HepG2 (cell line): Measurements from ENCODE around the gene HTRA2. TPM values are rescaled to one million over a fixed set of nuclear protein-coding genes. Genes with fewer than 3 reads are reported as not detected.

Source experiments
- ARID2 ChIP-seq: sonication (generic); formaldehyde crosslinking; IDR thresholded peaks from 2 replicates; pipeline ENCODE4 v1.8.1; 2022; ENCODE audit warnings: mild to moderate bottlenecking, missing genetic modification reagents, borderline replicate concordance
- HNF4G ChIP-seq, 2 experiments: sonication (generic) in 1 of 2; formaldehyde crosslinking in 1 of 2; IDR thresholded peaks; 2 replicates each; pipeline versions ENCODE4 v1.4.0 to v1.6.1; 2011 to 2020; ENCODE audit warnings: borderline replicate concordance in 2 of 2, low read depth in 2 of 2, mild to moderate bottlenecking in 2 of 2, low read length in 1 of 2, missing genetic modification reagents in 1 of 2, moderate library complexity in 1 of 2
- RFXAP ChIP-seq: sonication (generic); formaldehyde crosslinking; IDR thresholded peaks from 2 replicates; pipeline ENCODE4 v1.4.0; 2020; ENCODE audit warnings: missing genetic modification reagents, borderline replicate concordance
- SAFB2 ChIP-seq: sonication (generic); formaldehyde crosslinking; IDR thresholded peaks from 2 replicates; pipeline ENCODE4 v1.5.1; 2020; ENCODE audit warnings: missing genetic modification reagents, low read depth, mild to moderate bottlenecking, borderline replicate concordance
- SNAI1 ChIP-seq: sonication (generic); formaldehyde crosslinking; IDR thresholded peaks from 2 replicates; pipeline ENCODE4 v1.5.0; 2020; ENCODE audit warnings: mild to moderate bottlenecking, missing genetic modification reagents, borderline replicate concordance
- SRSF4 ChIP-seq: fragments of 200-400 bp; formaldehyde crosslinking; IDR thresholded peaks from one replicate; pipeline ENCODE4 v1.6.1; 2018; ENCODE audit warnings: mild to moderate bottlenecking, low read depth, low read length, moderate library complexity; ENCODE audit not compliant: poor library complexity, severe bottlenecking
- ZNF205 ChIP-seq: IDR thresholded peaks from 2 replicates; pipeline ENCODE4 v1.6.1; 2018; ENCODE audit warnings: missing biosample characterization, missing genetic modification reagents
- ZNF263 ChIP-seq: sonication (generic); formaldehyde crosslinking; IDR thresholded peaks from 2 replicates; pipeline ENCODE4 v1.4.0; 2020; ENCODE audit warnings: missing genetic modification reagents
- ZNF337 ChIP-seq: sonication (generic); formaldehyde crosslinking; IDR thresholded peaks from 2 replicates; pipeline ENCODE4 v1.5.1; 2020; ENCODE audit warnings: missing genetic modification reagents, low read depth, mild to moderate bottlenecking, borderline replicate concordance
- ZNF431 ChIP-seq: sonication (generic); formaldehyde crosslinking; IDR thresholded peaks from 2 replicates; pipeline ENCODE4 v1.9.0; 2022; ENCODE audit warnings: missing genetic modification reagents, low read depth, mild to moderate bottlenecking, borderline replicate concordance
- ZSCAN25 ChIP-seq: sonication (generic); formaldehyde crosslinking; IDR thresholded peaks from 2 replicates; pipeline ENCODE4 v1.8.0; 2022; ENCODE audit warnings: mild to moderate bottlenecking, missing genetic modification reagents
- polyA plus RNA-seq, 8 experiments: library from polyadenylated mRNA; depleted of rRNA in 3 of 8; stranded (reverse) in 7 of 8; unstranded in 1 of 8; fragments of >200 nt; fragmentation: Illumina TruSeq in 4 of 8; extraction: Trizol in 4 of 8; gene quantifications; 2 replicates each; pipeline versions ENCODE4 v1.2.1 to v1.2.3, GENCODE V29; 2011 to 2016; ENCODE audit warnings: low read depth in 4 of 8, missing spikeins in 1 of 8, mixed read lengths in 1 of 8; ENCODE audit not compliant: insufficient read depth in 1 of 8
- total RNA-seq, 5 experiments: library from RNA; depleted of rRNA; stranded (reverse); fragments of >200 nt; fragmentation: Illumina TruSeq; extraction: Trizol; gene quantifications; 2 replicates each; pipeline ENCODE4 v1.2.3, GENCODE V29; 2016; ENCODE audit warnings: low read depth in 1 of 5
- TF ChIP-seq, protein P1 (sequence below): sonication (generic); formaldehyde crosslinking; IDR thresholded peaks from 2 replicates; pipeline ENCODE4 v1.4.0; 2020; ENCODE audit warnings: mild to moderate bottlenecking, missing genetic modification reagents
- TF ChIP-seq, protein P2 (sequence below): sonication (generic); formaldehyde crosslinking; conservative IDR thresholded peaks from 2 replicates; pipeline ENCODE4 v1.8.1; 2023; ENCODE audit warnings: missing genetic modification reagents
- TF ChIP-seq, protein P3 (sequence below): sonication (generic); formaldehyde crosslinking; IDR thresholded peaks from 2 replicates; pipeline ENCODE4 v1.4.0; 2020; ENCODE audit warnings: missing genetic modification reagents
- TF ChIP-seq, protein P4 (sequence below): sonication (generic); formaldehyde crosslinking; IDR thresholded peaks from 2 replicates; pipeline ENCODE4 v1.8.1; 2022; ENCODE audit warnings: mild to moderate bottlenecking, missing genetic modification reagents
- TF ChIP-seq, protein P5 (sequence below): sonication (generic); formaldehyde crosslinking; IDR thresholded peaks from 2 replicates; pipeline ENCODE4 v1.5.0; 2020; ENCODE audit warnings: missing genetic modification reagents, mild to moderate bottlenecking, borderline replicate concordance

Gene HTRA2
- total and polyA plus RNA-seq, 2 of the 13 experiments (the other 11 are each of a cell fraction or from before 2014, with no cell fraction given), result 47.7 to 50.3 TPM

DNA sequence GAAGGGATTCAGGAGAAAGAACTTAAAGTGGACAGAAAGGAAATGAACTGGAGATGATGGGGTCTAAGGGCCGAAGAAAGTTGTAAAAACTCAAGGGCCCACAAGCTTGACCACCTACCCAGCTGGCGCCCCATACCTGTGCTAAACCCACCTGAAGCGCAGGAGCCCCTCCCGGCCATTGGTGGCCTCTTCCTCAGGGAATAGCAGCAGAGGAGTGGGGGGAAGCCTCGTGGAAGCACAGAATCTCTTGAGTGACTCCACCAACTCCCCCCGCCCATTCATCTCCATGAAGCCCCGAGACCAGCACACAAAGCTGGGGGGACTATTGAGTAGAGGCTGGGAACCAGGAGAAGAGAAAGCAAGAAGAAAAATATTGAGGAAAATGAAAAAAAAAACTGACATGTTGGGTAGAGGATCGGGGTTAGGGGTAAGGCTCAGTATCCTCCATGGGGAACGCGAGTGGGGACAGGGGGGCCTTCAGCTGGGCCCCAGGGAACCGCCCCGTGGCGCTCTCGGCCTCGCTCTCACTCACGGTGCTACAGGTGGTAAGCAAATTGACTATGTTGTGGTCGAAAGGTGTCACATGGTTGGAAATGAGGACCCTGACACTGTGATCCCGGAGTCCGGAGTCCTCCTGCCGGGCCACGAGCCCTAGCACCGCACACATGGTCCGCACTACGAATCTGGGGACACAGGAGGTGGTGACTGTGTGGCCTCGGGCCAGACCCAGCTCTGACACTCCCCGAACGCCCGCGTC, 955 bp upstream of the HTRA2 start (continued):
- TF ChIP-seq SRSF4 (peak; percentile 37), ZNF431 (no peak), SNAI1 (CRISPR knock-in tag) (0 out of 2 replicates have a peak, but pooled peaks have one; percentile 84), RFXAP (CRISPR knock-in tag) (peak; percentile 15; the same call in 1 of the 2 replicates), ARID2 (CRISPR knock-in tag) (peak; percentile 81), ZNF263 (CRISPR knock-in tag) (peak; percentile 86), ZNF205 (CRISPR knock-in tag) (no peak), SAFB2 (CRISPR knock-in tag) (0 out of 2 replicates have a peak, but pooled peaks have one; percentile 18), ZNF337 (CRISPR knock-in tag) (0 out of 2 replicates have a peak, but pooled peaks have one; percentile 16), ZSCAN25 (0 out of 2 replicates have a peak, but pooled peaks have one; percentile 3), HNF4G (IDR thresholded peaks at IDR 0.05; ENCODE audit: borderline replicate concordance, low read depth, low read length) (peak; percentile 38; the same call in 1 of the 2 replicates), HNF4G (CRISPR knock-in tag; IDR thresholded peaks at IDR 0.05; ENCODE audit: borderline replicate concordance, low read depth) (no peak)
- TF ChIP-seq, protein P1, sequence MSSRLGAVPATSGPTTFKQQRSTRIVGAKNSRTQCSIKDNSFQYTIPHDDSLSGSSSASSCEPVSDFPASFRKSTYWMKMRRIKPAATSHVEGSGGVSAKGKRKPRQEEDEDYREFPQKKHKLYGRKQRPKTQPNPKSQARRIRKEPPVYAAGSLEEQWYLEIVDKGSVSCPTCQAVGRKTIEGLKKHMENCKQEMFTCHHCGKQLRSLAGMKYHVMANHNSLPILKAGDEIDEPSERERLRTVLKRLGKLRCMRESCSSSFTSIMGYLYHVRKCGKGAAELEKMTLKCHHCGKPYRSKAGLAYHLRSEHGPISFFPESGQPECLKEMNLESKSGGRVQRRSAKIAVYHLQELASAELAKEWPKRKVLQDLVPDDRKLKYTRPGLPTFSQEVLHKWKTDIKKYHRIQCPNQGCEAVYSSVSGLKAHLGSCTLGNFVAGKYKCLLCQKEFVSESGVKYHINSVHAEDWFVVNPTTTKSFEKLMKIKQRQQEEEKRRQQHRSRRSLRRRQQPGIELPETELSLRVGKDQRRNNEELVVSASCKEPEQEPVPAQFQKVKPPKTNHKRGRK (CRISPR knock-in tag), result peak; percentile 14; the same call in 1 of the 2 replicates
- TF ChIP-seq, protein P2, sequence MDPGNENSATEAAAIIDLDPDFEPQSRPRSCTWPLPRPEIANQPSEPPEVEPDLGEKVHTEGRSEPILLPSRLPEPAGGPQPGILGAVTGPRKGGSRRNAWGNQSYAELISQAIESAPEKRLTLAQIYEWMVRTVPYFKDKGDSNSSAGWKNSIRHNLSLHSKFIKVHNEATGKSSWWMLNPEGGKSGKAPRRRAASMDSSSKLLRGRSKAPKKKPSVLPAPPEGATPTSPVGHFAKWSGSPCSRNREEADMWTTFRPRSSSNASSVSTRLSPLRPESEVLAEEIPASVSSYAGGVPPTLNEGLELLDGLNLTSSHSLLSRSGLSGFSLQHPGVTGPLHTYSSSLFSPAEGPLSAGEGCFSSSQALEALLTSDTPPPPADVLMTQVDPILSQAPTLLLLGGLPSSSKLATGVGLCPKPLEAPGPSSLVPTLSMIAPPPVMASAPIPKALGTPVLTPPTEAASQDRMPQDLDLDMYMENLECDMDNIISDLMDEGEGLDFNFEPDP (CRISPR knock-in tag), result 0 out of 2 replicates have a peak, but pooled peaks have one; percentile 27
- TF ChIP-seq, protein P3, sequence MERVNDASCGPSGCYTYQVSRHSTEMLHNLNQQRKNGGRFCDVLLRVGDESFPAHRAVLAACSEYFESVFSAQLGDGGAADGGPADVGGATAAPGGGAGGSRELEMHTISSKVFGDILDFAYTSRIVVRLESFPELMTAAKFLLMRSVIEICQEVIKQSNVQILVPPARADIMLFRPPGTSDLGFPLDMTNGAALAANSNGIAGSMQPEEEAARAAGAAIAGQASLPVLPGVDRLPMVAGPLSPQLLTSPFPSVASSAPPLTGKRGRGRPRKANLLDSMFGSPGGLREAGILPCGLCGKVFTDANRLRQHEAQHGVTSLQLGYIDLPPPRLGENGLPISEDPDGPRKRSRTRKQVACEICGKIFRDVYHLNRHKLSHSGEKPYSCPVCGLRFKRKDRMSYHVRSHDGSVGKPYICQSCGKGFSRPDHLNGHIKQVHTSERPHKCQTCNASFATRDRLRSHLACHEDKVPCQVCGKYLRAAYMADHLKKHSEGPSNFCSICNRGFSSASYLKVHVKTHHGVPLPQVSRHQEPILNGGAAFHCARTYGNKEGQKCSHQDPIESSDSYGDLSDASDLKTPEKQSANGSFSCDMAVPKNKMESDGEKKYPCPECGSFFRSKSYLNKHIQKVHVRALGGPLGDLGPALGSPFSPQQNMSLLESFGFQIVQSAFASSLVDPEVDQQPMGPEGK, result peak; percentile 37; the same call in 1 of the 2 replicates
- TF ChIP-seq, protein P4, sequence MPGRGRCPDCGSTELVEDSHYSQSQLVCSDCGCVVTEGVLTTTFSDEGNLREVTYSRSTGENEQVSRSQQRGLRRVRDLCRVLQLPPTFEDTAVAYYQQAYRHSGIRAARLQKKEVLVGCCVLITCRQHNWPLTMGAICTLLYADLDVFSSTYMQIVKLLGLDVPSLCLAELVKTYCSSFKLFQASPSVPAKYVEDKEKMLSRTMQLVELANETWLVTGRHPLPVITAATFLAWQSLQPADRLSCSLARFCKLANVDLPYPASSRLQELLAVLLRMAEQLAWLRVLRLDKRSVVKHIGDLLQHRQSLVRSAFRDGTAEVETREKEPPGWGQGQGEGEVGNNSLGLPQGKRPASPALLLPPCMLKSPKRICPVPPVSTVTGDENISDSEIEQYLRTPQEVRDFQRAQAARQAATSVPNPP (CRISPR knock-in tag), result peak; percentile 78; the same call in 1 of the 2 replicates
- TF ChIP-seq, protein P5, sequence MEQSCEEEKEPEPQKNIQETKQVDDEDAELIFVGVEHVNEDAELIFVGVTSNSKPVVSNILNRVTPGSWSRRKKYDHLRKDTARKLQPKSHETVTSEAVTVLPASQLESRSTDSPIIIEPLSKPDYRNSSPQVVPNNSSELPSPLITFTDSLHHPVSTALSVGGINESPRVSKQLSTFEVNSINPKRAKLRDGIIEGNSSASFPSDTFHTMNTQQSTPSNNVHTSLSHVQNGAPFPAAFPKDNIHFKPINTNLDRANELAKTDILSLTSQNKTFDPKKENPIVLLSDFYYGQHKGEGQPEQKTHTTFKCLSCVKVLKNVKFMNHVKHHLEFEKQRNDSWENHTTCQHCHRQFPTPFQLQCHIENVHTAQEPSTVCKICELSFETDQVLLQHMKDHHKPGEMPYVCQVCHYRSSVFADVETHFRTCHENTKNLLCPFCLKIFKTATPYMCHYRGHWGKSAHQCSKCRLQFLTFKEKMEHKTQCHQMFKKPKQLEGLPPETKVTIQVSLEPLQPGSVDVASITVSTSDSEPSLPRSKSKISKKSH, result peak; percentile 79; the same call in 1 of the 2 replicates
